Activated naive CD8-positive, alpha-beta T cell treated with anti-CD3 and anti-CD28 coated beads, Interleukin-2, amount 50 U/mL, for 24 hours (primary cell): ENCODE results near the gene CEP89.
"Not testable (repeated sequence)": the region's sequence is repeated elsewhere in the genome, so short reads cannot be mapped to it uniquely, and the experiment has no call there.

Experiments
- ATAC-seq: fragments of 150-1000 bp; cut with Tn5 transposase; one replicate; pipeline ENCODE4 v1.10.0; 2021
- DNase-seq: peaks from one replicate; pipeline ENCODE4 v3.0.0; 2021
- H3K27ac Mint-ChIP-seq: one replicate; pipeline ENCODE4 v1.8.0; 2021; ENCODE audit warnings: mild to moderate bottlenecking, mixed read lengths
- H3K27me3 Mint-ChIP-seq: one replicate; pipeline ENCODE4 v1.8.0; 2021; ENCODE audit warnings: mixed read lengths
- H3K36me3 Mint-ChIP-seq: one replicate; pipeline ENCODE4 v1.8.0; 2021; ENCODE audit warnings: low read depth, mixed read lengths
- H3K4me1 Mint-ChIP-seq: one replicate; pipeline ENCODE4 v1.8.0; 2021; ENCODE audit warnings: mixed read lengths
- H3K4me3 Mint-ChIP-seq: one replicate; pipeline ENCODE4 v1.8.0; 2021; ENCODE audit warnings: mild to moderate bottlenecking, moderate library complexity, mixed read lengths
- H3K9me3 Mint-ChIP-seq: one replicate; pipeline ENCODE4 v1.8.0; 2021; ENCODE audit warnings: mixed read lengths

The CEP89 gene

DNA sequence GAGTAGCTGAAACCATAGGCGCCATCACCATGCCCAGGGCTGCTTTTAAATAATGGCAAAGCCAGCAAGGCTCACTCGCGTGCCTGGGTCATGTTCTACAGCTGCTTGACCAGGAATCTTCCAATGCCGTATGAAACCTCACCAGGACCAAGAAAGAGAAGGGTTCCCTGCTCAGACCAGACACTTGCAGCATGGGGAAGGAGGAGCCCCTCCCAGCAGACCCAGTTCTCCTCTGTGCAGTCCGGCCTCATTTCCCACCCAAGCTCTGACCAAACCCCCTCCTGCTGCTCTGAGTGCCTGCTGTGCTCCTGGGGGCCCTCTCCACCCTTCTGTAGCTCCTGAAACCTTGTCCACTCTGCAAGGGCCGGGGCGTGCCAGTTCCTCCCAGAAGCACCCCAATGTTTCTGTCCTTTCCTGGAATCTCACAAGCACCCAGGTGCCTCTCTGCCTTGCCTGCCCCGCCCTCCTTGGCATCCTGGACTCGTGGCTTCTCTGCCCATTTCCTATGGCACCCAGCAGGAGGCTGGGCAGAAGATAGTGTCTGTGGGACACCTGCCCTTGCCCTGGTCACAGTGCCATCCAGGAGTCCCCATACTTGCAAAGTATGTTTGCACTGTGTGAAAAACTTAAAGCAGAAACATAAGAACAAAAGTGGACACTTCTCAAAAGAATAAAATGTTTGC lies 95.4 kb downstream of the CEP89 start:
- Mint-ChIP-seq H3K4me1 (no peaks in the 10 kb centered on the region), H3K27ac (no peak overlapping the region), H3K9me3 (no peaks in the 10 kb centered on the region), H3K36me3 (peaks cover 7% of the 10 kb centered on the region), H3K27me3 (no peaks in the 10 kb centered on the region), H3K4me3 (no peak overlapping the region)
- no peak for ATAC-seq
- DNase-seq = no peak

- H3K27me3 Mint-ChIP-seq = no peaks in the 10 kb centered on the region
- H3K4me1 Mint-ChIP-seq = no peaks in the 10 kb centered on the region
- H3K27ac Mint-ChIP-seq = no peak overlapping the region
- H3K9me3 Mint-ChIP-seq = no peaks in the 10 kb centered on the region
- no peak for DNase-seq
- H3K4me3 Mint-ChIP-seq = no peak overlapping the region
- H3K36me3 Mint-ChIP-seq = peaks cover 7% of the 10 kb centered on the region
- no peak for ATAC-seq
These were observed 96.3 kb downstream of the CEP89 start for GRCh38 chr19:32875428-32875827.

DNA sequence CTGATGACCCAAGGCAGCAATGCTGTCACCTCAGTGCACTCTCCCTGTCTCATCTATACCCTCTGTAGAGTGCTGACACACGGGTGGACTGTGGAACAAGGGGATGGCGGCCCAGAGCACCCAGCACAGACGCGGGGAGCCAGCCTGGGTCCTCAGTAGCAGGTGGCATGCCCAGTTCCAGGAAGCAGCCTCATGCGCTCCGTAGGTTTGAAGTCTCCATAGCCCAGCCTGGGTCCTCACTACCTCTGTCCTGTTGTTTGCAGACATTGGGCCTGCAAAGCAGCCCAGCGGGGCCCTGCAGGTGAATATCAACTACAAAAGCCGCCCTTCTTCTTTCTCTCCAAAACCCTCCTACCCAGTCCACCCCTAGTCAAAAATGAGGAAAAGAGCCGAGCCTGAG lies 97.2 kb downstream of the CEP89 start:
- no peak overlapping the region for H3K4me3 Mint-ChIP-seq
- ATAC-seq = no peak
- H3K27ac Mint-ChIP-seq = no peak overlapping the region
- H3K27me3 Mint-ChIP-seq = no peaks in the 10 kb centered on the region
- no peaks in the 10 kb centered on the region for H3K4me1 Mint-ChIP-seq
- H3K36me3 Mint-ChIP-seq = peaks cover 6% of the 10 kb centered on the region
- no peaks in the 10 kb centered on the region for H3K9me3 Mint-ChIP-seq
- no peak for DNase-seq

GRCh38 chr19:32873247-32873959 lies 98.4 kb downstream of the CEP89 start:
- DNase-seq (no peak), ATAC-seq (no peak)
- Mint-ChIP-seq H3K27ac (no peak overlapping the region), H3K27me3 (no peaks in the 10 kb centered on the region), H3K9me3 (no peaks in the 10 kb centered on the region), H3K36me3 (peaks cover 4% of the 10 kb centered on the region), H3K4me1 (no peaks in the 10 kb centered on the region), H3K4me3 (no peak overlapping the region)

GRCh38 chr19:32872391-32872790 lies 99.4 kb downstream of the CEP89 start:
- DNase-seq = no peak
- no peaks in the 10 kb centered on the region for H3K36me3 Mint-ChIP-seq
- ATAC-seq = no peak
- no peak overlapping the region for H3K27ac Mint-ChIP-seq
- H3K9me3 Mint-ChIP-seq = no peaks in the 10 kb centered on the region
- H3K27me3 Mint-ChIP-seq = no peaks in the 10 kb centered on the region
- no peaks in the 10 kb centered on the region for H3K4me1 Mint-ChIP-seq
- H3K4me3 Mint-ChIP-seq = no peak overlapping the region

DNA sequence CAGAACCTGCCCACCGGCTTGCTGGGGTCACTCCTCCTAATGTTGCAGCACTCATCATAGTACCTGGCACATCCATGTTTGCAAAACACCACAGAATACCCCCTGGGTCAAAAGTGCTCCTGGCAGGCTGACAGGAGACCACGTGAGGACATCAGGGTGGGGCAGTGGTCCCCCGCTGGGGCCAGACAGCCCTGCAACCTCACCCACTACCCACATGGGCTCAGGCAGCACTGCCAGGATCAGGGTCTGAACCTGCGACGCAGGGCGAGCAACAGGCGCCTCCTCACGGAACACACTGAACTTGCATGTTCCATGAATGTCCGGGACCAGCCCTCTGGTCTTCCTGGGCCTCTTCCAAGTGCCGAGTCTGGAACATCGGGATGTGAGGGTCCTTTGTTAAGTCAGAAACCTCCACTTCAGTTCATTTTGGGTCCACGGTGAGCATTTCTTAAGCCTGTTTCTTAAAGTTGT lies 100.7 kb downstream of the CEP89 start:
- DNase-seq = no peak
- no peaks in the 10 kb centered on the region for H3K27me3 Mint-ChIP-seq
- no peak overlapping the region for H3K27ac Mint-ChIP-seq
- H3K4me3 Mint-ChIP-seq = no peak overlapping the region
- no peaks in the 10 kb centered on the region for H3K4me1 Mint-ChIP-seq
- no peaks in the 10 kb centered on the region for H3K9me3 Mint-ChIP-seq
- no peaks in the 10 kb centered on the region for H3K36me3 Mint-ChIP-seq
- ATAC-seq = no peak

DNA sequence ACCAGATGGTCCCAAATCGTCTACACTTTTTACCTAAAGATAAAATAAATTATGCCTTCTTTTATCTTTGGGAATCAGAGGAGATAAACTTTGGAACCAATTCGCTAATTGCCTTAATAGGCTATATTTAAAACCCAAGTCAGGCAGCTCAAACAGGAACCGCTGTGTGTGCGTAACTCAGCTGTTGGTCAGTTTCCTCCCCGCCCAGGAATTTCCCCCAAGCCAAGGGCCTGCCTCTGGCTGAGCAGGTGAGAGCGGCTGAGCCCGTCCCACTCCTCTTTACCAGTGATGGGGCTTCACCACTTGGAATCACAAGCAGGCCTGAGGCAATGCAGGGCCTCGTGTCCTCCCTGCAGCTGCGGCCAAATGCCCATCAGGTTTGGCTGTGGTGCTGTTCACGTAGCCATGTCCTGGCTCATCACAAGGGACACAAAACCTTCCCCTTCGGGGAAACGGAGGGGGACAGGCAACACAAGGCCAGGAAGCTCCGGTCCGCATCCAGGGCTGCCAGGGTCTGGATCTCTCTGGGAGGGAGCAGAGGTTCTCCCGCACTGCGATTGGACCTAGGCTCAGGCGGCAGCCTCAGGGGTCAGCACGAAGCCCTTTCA lies 101.7 kb downstream of the CEP89 start:
- Mint-ChIP-seq H3K4me1 (no peaks in the 10 kb centered on the region), H3K36me3 (no peaks in the 10 kb centered on the region), H3K27me3 (no peaks in the 10 kb centered on the region), H3K9me3 (no peaks in the 10 kb centered on the region), H3K27ac (no peak overlapping the region), H3K4me3 (no peak overlapping the region)
- ATAC-seq (no peak), DNase-seq (no peak)

- Mint-ChIP-seq H3K36me3 (no peaks in the 10 kb centered on the region), H3K4me1 (no peaks in the 10 kb centered on the region), H3K27ac (no peak within 1 kb of the TSS), H3K9me3 (no peaks in the 10 kb centered on the region), H3K4me3 (no peak within 1 kb of the TSS), H3K27me3 (no peaks in the 10 kb centered on the region)
- ATAC-seq (no peak), DNase-seq (no peak)
These were observed 102.3 kb downstream of the CEP89 start, which contains the start of gene SLC7A9 for GRCh38 chr19:32869369-32869965. SLC7A9 (minus strand) TSS chr19:32869767; CDS start chr19:32868534, 1,233 bp downstream.

DNA sequence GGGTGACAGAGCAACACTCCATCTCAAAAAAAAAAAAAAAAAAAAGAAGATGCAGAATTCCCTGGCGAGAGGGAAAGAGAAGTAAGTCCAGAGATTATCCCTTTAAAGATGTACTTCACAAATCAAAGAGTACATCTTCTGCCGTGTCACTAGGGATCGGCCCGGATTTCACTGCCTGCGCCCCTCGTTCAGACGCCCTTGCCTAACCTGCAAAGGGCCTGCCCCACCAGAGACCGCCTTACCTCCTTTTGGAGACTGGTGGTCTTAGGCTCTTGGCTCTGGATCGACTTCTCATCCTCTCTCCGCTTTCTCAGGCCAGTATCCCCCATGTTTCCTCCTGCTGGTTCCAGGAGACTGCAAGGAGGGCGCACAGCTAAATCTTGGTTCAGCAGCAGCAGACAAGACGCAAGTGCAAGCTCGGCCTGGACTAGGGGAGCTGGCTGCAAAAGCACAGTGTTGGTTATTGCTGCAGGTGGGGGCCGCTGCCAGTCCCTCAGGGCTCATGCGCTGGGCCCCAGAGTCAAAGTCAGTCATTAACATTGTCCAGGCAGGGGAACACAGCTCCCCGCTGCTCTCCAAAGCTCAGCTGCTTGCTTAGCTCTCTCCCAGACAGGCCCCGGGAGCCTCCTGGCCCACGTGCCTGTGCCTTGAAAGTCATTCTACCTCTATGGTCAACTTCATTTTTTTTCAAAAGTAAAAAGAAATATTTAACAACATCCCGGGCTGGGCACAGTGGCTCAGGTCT lies 103.4 kb downstream of the CEP89 start:
- Mint-ChIP-seq H3K27me3 (no peaks in the 10 kb centered on the region), H3K4me3 (no peak overlapping the region), H3K27ac (no peak overlapping the region), H3K36me3 (no peaks in the 10 kb centered on the region), H3K9me3 (no peaks in the 10 kb centered on the region), H3K4me1 (no peaks in the 10 kb centered on the region)
- DNase-seq (no peak), ATAC-seq (no peak)

DNA sequence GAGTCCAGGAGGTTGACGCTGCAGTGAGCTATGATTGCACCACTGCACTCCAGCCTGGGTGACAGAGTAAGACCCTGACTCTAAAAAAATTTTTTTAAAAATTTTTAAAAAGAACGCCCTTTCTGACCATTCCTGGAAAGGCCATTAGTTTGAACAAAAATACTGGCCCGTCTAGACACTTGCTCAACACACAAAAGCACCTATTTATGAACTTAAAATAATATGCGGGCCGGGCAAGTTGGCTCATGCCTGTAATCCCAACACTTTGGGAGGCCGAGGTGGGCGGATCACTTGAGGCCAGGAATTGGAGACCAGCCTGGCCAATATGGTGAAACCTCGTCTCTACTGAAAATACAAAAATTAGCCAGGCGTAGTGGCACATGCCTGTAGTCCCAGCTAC lies 104.3 kb downstream of the CEP89 start:
- H3K27me3 Mint-ChIP-seq, H3K4me1 Mint-ChIP-seq, DNase-seq, H3K27ac Mint-ChIP-seq, ATAC-seq, H3K9me3 Mint-ChIP-seq, H3K36me3 Mint-ChIP-seq, H3K4me3 Mint-ChIP-seq: not testable (repeated sequence)

- no peak overlapping the region for H3K27ac Mint-ChIP-seq
- no peaks in the 10 kb centered on the region for H3K27me3 Mint-ChIP-seq
These were observed 105.0 kb downstream of the CEP89 start for GRCh38 chr19:32866564-32867265.

DNA sequence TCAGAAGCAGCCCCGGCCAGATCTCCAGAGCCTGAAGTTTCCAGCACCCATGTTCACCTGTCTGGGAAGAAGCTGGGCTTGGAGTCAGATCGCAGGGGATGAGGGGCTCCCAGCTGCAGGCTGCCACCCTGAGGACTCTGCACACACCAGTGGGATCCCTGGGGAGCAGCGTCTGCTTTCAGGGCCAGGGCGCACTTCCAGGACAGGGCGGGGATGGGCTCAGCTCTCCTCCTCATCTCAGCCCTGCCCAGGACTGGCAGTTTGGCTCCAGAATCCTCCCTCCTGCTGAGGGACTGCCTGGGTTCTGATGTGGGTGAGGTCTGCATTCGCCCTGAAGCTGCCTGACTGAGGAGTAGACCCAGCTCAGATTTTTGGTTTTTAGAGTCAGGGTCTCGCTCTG lies 105.7 kb downstream of the CEP89 start:
- Mint-ChIP-seq H3K36me3 (no peaks in the 10 kb centered on the region), H3K27me3 (no peaks in the 10 kb centered on the region), H3K27ac (no peak overlapping the region), H3K9me3 (no peaks in the 10 kb centered on the region), H3K4me3 (no peak overlapping the region), H3K4me1 (no peaks in the 10 kb centered on the region)
- no peak for ATAC-seq
- no peak for DNase-seq

More at GRCh38 chr19:32866564-32867265, 105.0 kb downstream of the CEP89 start:
- Mint-ChIP-seq H3K4me1 (no peaks in the 10 kb centered on the region), H3K36me3 (no peaks in the 10 kb centered on the region), H3K9me3 (no peaks in the 10 kb centered on the region), H3K4me3 (no peak overlapping the region)
- ATAC-seq (no peak), DNase-seq (no peak)

DNA sequence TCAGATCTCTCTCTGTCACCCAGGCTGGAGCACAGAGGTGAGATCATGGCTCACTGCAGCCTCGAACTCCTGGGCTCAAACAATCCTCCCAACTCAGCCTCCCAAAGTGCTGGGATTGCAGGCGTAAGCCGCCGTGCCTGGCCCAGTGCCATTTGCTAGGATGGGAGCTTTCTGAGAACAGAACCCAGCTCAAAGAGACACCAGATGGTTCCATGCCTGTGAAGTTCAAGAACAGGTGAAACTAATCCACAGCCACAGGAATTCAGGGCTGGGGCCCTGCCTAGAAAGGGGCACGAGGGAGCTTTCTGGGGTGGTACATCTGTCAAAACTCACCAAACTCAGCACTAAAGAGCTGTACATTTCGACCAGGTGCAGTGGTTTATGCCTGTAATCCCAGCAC lies 106.4 kb downstream of the CEP89 start:
- no peak overlapping the region for H3K27ac Mint-ChIP-seq
- no peak for DNase-seq
- no peaks in the 10 kb centered on the region for H3K36me3 Mint-ChIP-seq
- no peaks in the 10 kb centered on the region for H3K4me1 Mint-ChIP-seq
- no peak overlapping the region for H3K4me3 Mint-ChIP-seq
- no peak for ATAC-seq
- H3K9me3 Mint-ChIP-seq = no peaks in the 10 kb centered on the region
- no peaks in the 10 kb centered on the region for H3K27me3 Mint-ChIP-seq
